ENCODE measurements around the gene PITPNC1. TPM values are rescaled to one million over a fixed set of nuclear protein-coding genes. Genes with fewer than 3 reads are reported as not detected.

The PITPNC1 gene
- total and polyA plus RNA-seq, 2 of the 13 experiments (the other 11 are each of a cell fraction or from before 2014, with no cell fraction given), result 4.1 to 5.7 TPM

- TF ChIP-seq ATF4 (CRISPR knock-in tag; IDR thresholded peaks at IDR 0.05) (no peak), POLR2AphosphoS5 (IDR thresholded peaks at IDR 0.05; ENCODE audit: low read depth, low read length) (no peak), POLR2AphosphoS2 (IDR thresholded peaks at IDR 0.05; ENCODE audit: low read depth, low read length) (no peak), AKNA (CRISPR knock-in tag; IDR thresholded peaks at IDR 0.05; ENCODE audit: borderline replicate concordance) (no peak), ATF5 (CRISPR knock-in tag; IDR thresholded peaks at IDR 0.05; ENCODE audit: low read depth) (no peak), CREBL2 (CRISPR knock-in tag; IDR thresholded peaks at IDR 0.05; ENCODE audit: borderline replicate concordance) (no peak), AGO2 (optimal IDR thresholded peaks at IDR 0.05; ENCODE audit: low read depth, low read length) (no peak), USF2 (IDR thresholded peaks at IDR 0.05; ENCODE audit: low read depth, low read length) (no peak), USF2 (CRISPR knock-in tag; IDR thresholded peaks at IDR 0.05; ENCODE audit: borderline replicate concordance) (no peak), REST (IDR thresholded peaks at IDR 0.05; ENCODE audit: borderline replicate concordance in 1 of 2, low read depth in 1 of 2, low read length in 2 of 2) (no peak), NCOA1 (CRISPR knock-in tag; IDR thresholded peaks at IDR 0.05) (no peak), PATZ1 (CRISPR knock-in tag; IDR thresholded peaks at IDR 0.05) (peak; percentile 57)
Measured at GRCh38 chr17:67528751-67529436, 151.8 kb downstream of the PITPNC1 start (continued).
